HG02885 (cell line): ENCODE data around the gene C15orf40.
"Not testable (repeated sequence)": the region's sequence is repeated elsewhere in the genome, so short reads cannot be mapped to it uniquely, and the experiment has no call there.

ENCODE experiments used
- ATAC-seq: cut with Tn5 transposase; IDR thresholded peaks from one replicate; pipeline ENCODE4 v1.9.1; 2021; ENCODE audit warnings: mild to moderate bottlenecking; ENCODE audit not compliant: unreplicated experiment, poor library complexity

Gene C15orf40

DNA sequence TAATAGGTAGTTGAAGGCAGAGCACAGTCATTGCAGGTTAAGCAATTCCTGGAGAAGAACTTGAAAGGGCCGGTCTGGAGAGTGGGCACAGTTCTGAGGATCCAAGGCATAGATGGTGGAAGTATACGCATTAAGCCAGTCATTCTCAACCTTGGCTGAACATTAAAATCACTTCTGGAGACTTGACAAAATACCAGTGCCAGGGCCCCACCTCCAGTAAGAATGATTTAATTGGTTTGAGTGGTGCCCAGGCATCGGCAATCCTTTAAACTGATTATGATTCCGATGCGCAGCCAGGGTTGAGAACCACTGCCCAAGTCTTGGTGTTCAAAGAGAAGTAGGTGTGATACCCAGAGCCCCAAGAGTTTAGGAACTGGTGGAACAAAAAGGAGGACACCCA lies 52.0 kb downstream of the C15orf40 start:
- no peak for ATAC-seq

DNA sequence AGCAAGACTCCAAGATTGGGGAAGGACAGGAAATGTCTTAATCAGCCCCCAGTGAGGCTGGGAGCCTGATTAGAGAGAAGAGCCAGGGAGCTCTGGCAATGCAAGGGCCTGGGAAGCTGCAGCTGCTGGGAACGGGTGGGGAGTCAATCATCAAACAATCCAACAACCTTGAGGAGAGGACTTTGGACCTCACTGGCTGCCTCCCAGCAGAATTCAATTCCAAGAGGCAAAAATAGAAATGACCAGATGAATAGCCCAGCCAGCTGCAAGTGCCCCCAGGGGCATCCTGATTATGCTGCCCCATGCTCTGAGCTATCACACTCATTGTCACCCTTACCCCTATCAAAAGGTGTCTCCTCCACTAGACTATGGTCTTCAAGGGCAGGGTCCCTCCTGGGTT lies 52.8 kb downstream of the C15orf40 start:
- ATAC-seq = no peak

DNA sequence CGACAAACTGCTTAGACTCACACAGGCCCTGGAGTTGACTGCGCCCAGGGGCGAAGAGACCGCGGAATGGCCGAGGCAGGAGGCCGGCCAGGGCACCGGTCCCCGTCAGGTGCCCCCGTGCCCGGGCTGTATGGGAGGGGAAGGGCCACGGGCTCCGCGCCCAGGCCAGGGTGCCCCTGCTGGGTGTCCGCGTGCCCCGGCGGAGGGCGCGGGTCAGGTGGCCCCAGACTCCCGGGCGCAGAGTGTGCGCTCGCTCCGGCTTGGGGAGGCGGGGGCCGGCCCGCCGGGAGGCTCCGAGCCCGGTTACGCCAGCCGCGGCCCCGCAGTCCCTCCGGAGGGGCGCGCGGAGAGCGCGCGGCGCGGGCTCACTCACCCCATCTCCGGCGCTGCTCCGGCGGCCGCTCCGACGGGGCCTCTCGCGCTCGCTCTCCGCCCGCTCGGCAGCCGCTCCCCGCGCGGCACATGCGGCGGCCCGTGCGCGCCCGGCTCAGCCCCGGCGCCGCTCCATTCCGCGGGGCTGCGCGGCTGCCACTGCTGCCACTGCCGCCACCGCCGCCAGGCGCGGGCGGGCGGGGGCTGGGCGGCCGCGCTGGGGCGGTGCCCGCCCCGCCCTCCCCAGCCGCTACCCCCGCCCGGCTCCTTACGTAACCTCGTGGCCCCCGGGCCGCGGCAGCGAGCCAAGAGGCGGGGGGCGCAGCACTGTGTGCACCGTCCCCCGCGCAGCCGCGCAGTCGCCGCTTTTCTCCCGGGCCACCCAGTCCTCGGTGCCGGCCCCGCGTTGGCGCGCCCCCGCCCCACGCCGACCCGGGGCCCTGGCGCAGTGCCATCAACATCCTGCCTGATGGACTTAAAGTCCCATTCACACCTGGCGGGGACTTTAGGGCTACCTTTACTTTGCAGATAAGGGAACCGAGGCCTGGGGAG lies 59.0 kb downstream of the C15orf40 start, which contains the start of gene HOMER2:
Gene HOMER2, minus strand, starts transcription at position 563 of the 924 bp plus-strand sequence. Its CDS starts 185 bp downstream, at position 378.
- peak; percentile 46 for ATAC-seq

DNA sequence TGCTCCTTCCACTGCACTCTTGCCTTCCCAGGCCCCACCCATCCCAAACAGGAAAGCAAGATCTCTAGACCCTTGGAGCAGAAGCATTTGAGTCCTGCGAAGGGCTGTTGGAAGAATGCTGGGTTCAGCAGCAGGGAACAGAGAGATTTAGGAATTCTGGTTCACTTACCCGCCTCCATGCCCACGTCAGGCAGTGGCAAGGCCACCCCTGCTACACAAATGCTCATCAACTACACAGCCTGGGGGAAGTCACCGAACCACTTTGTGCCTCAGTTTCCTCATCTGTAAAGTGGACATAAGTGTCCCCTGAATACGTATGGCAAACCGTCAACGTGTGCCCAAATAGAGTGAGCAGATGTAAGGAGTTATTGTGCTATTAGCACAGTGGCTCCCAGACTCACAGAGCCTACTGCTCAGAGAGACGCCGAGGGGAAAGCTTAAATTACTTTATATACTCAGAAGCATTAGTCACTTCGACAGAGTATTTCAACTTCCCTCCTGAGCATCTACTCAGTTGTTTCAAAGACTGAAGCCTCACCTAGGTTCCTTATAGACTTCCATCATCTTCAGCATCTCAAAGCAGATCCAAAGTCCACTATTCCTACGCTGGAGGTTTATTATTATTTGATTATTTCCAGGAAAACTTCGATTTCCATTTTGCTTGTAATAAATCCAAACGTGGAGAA lies 59.8 kb downstream of the C15orf40 start:
- no peak for ATAC-seq

DNA sequence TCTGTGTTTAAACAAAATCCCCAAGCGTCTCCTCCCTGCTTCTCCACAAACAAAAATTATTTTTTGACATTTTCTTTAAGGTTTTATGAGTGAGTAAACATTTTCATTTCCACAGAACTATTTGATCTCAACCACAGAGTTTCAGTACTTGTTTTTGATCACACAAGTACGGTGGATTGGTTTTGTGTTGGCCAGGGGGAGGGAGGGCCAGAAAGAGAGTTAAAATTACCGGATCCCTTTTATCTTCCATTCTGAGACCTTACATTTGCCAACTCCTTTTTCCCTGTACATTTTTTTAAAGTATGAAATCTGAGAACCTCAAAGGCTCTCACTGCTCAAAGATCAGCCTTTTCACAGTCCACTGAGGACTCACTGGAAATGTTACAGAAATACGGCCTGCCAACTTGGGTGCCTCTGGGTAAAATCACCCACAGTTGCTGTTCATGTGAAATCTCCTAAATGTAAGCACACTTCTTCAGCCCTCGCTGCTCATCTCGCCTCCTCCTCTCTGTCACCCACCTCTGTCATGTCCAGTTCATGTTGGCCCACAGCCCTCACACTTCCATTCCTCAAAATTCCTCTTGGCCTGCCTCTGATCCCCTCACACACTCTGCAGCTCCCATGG lies 60.6 kb downstream of the C15orf40 start:
- no peak for ATAC-seq

DNA sequence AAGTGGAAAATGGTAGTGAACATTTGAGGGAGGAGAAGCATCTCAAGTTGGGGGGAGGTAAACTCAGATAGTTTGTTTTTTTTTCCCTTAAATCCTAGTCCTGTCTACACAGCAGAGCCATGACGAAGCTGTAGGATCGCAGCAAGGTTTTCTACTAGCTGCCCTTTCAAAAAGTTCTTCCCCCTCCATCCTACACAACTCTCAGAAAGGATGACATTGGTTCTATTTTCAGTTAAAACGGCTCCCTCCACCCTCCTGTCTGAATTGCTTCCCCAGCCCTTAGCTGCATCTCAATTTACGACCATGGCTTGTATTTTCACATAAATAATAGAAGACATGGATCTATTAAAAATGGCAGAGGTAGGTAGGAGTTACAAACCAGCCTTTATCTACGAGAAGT lies 61.1 kb downstream of the C15orf40 start:
- ATAC-seq = no peak

DNA sequence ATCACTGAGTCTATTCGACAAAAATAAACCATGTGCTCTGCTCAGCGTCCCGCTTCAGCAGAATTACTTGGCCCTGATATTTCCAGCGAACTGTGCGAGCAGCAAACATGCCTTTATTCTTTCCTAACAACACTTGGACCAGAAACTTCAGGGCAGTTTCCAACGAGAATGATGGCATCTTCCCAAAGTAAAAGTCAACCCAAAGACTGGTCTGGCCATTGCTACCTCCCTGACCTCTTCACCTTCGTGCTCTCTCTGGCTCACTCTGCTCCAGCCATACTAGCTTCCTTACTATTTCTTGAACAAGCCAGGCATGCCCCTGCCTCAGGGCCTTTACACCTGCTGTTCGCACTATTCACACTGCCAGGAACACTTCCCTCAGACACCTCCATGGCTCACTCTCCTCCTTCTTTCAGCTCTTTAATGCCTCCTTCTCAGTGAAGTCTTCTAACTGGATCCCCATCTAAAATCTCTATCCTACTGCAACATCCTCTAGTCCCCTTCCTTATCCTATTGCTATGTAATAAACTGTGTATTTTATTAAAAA lies 65.2 kb downstream of the C15orf40 start:
- ATAC-seq = no peak

DNA sequence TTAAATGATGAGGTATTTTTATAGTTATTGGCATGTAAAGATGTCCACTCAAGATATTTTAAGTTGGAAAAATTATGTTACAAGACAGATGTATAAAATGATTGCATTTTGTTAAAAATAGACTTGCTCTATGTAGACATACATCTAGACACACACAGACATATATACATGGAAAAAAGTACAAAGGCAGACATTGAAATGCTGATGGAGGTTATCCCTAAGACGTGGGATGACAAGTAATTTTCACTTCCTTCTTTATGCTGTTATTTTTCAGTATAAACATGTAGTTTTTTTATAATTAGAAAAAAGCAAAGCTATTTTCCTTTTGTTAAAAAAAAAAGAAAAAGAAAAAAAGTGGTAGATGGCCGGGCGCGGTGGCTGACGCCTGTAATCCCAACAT lies 66.1 kb downstream of the C15orf40 start:
- no peak for ATAC-seq

DNA sequence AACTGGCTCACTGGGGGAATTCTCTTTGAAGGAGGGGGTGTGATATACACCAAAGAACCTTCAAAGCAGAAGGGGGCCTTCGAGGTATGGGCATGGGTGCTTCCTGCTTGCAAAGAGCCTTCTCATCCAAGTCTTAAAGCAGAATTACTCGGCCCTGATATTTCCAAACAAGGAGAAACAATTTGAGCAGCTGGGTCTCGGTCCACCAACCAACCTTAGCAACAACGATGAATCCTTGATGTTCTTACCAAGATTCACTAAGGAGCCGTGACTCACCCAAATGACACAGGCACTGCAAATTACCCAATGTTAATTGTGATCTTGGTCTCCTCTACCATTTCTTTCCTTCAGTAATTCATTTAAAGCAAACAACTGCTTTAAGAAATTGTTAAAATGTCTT lies 66.6 kb downstream of the C15orf40 start:
- no peak for ATAC-seq

DNA sequence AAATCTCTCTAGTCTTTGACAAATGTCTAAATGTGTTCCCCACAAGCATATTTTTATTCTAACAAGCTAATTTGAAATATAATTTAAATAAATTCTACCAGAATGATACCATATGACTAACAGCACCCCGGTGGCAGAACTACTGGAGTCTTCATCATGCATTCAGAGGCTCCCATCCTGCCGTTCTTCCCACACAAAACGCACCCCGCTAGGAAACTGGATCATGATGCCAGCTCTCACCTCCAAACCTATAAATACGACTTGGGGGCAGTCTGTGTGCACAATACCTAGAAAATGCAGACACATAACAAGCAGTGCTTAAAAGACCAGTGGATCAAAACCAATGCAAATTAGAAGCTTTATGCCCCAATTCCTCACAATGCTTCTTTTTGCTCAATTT lies 67.4 kb downstream of the C15orf40 start:
- ATAC-seq = no peak

DNA sequence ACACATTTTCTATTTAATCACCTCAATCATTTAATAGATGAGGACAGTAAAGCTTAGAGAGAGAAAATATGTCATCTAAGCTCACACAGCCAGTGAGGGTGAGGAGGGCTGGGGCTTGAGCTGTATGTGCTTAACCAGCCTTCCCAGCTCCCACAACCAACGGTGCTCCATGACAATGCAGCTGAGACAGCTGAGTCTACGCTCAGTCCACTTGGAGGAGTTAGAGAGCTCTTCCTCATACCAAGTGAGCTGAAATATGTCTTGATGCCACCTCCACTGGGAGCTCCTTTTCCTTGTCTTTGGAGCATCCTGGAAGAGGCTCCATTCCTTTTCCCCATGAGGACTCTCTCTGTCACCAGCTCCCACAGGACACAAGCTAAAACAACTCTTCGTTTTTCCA lies 68.3 kb downstream of the C15orf40 start:
- ATAC-seq = no peak

DNA sequence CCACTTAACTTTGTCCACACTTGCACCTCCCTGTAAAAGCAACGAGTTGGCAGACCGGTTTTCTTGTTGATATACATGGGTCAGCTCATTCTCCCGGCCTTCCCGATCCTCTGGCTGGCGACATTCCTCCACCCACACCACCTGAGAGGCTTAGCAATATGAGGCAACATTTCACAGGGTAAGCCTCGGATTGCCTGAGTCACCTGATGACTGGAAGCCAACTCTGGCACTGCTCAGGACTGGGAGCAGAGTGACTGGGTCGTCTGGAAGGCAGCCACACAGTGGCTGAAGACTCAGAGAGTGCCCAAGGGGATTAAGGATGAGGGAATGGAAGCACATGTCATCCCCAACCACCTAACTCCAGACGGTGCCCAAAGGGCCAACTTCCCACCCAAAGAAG lies 68.7 kb downstream of the C15orf40 start:
- ATAC-seq = no peak

DNA sequence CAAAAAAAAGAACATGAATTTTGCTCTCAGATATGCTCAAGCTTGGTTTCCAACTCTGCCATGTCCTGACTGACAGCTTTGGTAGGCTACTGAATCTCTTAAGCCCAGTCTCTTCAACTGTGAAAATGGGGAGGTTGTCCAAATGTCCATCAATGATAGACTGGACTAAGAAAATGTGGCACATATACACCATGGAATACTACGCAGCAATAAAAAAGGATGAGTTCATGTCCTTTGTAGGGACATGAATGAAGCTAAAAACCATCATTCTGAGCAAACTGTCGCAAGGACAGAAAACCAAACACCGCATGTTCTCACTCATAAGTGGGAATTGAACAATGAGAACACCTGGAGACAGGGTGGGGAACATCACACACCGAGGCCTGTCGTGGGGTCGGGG lies 71.8 kb downstream of the C15orf40 start:
- ATAC-seq = not testable (repeated sequence)
